NK-92 treated with Interleukin-12 subunit alpha and Interleukin-12 subunit beta, amount 100 ng/mL, for 24 hours (cell line): ENCODE results near the gene FAM131B.
A peak's percentile ranks its signal among the peaks of the same experiment; 100 is the strongest.

Source experiments
- DNase-seq: peaks from one replicate; lab custom pipeline; 2025; lab: John Stamatoyannopoulos, UW

Gene FAM131B

DNA sequence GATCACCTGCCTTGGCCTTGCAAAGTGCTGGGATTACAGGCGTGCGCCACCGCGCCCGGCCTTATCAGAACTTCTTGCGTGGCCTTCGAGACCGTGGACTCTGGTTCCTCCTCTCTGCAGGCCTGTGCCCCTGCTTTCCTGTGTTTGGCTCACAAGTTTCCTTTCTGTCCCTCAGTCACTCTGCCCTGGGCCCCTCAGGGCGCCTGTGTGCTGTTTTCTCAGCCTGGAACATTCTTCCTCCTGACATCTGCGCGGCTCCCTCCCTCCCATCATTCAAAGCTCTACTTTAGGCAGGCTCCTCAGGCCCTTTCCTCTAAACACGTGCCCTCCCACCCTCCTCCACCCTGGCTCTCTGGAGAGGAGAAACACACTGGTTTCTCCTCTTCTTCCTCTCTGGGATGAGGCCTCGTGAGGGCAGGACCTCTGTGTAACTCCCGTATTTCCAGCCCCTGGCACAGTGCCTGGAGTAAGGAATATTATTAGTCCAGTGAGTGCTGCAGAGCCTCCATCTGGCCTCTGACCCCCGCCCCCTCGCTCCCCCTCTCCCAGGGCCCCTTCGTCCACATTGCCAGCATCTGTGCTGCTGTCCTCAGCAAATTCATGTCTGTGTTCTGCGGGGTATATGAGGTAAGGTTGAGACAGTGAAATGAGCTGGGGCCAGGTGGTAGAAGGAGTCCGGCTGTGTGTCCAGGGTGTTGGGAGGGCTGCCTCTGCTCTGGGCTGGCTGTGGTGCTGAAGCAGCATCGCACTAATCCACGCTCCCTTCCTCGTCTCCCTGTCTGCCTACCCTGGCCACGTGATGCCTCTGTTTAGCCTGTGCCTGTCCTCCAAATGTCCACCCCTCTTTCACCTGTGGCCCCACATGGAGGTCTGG lies 39.5 kb downstream of the FAM131B start:
- DNase-seq = no peak

DNA sequence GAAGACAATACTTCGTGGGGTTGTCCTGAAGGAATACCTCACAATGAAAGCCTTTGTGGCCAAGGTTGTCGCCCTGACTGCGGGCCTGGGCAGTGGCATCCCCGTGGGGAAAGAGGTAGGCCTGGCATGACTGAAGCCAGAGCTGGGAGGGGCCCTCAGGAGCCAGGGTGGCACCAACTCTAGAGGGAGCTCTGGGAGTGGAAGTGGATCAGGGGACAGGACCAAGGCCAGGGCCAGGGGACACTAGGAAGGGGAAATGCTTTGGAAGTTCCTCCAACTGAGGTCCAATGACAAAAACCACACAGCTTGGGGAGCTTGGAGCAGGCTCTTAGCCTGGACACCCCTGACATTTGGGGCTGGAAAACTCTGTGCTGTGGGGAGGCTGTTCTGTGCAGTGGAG lies 40.8 kb downstream of the FAM131B start:
- no peak for DNase-seq

DNA sequence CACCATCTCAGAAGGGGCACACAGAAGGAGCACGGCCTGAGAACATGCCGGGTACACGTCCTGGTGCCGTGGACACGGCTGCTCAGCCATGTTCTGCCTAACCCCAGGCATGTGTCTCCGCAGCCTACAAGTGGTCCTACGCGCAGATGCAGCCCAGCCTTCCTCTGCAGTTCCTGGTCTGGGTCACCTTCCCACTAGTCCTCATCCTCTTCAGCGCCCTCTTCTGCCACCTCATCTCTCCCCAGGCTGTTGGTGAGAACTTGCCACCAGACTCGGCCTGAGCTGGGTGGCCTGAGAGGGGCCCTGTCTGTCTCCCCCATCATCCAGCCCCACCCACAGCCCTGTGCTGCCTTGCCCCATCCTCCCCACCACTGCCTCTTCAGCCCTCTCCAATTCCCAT lies 41.3 kb downstream of the FAM131B start:
- no peak for DNase-seq

DNA sequence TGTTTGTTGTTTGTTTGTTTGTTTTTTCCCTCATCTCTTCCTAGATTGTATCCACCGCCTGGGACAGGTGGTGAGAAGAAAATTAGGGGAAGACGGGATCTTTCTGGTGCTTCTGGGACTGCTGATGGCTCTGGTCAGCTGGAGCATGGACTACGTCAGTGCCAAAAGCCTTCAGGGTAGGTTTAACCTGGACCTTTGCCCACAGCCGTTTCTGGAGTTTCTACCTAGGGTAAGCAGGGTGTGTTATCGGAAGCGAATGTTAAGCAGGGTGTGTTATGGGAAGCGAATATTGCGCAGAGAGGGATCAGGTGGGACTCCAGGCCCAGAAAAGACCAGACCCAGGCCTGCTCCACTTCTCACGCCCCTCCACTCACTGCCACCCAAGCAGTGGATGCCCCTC lies 41.9 kb downstream of the FAM131B start:
- DNase-seq = no peak

DNA sequence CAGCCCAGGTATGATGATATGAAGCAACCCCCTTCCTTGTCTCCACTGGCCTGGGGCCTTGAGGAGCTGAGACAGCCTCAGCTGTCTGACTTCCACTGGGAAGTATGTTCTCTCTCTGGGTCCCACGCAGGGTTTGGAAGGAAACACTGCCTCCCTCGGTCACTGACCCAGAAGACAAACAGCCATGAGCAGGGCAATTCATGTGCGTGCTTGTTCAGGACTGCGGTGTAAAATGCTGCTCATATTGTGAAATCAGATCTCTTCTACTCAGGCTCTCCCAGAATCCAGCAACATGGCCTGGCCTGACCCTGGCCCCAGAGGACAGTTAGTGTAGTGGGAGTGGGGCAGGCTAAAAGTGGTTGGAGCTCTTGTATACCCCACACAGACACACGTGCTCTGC lies 43.9 kb downstream of the FAM131B start:
- no peak for DNase-seq

DNA sequence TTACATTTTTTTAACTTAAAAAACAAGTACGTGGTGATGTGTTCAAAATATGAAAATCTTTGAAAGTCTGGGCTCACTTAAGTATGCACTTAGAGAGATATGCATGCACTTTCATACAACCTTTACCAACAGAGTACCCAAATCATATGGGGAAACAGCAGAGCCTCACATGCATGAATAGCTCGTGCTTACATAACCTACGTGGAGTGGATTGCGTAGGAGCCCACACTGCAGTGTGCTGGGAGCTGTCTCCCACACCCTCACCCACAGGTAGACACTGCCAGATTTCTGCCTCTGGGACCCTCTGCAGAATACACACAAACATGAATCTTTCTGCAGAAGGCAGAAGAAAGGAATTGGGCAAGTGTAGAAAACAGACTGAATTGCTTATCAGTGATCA lies 46.0 kb downstream of the FAM131B start:
- no peak for DNase-seq

DNA sequence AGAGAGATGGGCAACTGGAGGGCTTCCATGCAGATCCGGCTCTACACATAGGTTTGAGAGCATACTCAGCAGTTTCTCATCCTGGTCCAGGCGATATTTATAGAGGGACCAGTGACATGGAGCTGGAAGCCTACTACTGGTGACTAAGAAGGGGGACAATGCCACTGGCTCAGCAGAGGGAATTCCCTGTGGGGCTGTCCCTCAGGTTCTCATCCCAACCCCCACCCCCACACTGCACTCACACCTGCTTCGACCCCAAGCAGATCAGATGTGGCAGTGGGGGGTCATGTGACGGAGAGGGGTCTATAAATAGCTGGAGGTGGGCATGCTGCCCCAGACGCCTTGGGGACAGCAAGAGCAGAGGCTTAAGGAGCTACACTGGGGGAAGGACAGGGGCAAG lies 46.7 kb downstream of the FAM131B start, which contains the start of gene CLCN1:
CLCN1 (plus strand) TSS at position 336 of the 400 bp plus-strand sequence. CDS start 102 bp downstream, outside the sequence.
- no peak for DNase-seq

DNA sequence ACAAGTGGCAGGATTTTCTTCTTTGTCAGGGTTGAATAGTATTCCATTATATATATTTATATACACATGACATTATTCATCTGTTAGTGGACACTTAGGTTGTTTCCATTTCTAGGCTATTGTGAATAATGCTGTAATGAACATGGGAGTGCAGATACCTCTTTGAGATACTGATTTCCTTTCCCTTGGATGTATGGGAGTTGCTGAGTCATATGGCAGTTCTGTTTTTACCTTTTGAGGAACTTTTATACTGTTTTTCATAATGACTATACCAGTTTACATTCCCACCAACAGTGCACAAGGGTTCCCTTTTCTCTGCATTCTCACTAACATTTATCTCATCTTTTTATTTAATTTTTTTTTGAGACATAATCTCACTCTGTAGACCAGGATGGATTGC lies 48.4 kb downstream of the FAM131B start:
- no peak for DNase-seq

DNA sequence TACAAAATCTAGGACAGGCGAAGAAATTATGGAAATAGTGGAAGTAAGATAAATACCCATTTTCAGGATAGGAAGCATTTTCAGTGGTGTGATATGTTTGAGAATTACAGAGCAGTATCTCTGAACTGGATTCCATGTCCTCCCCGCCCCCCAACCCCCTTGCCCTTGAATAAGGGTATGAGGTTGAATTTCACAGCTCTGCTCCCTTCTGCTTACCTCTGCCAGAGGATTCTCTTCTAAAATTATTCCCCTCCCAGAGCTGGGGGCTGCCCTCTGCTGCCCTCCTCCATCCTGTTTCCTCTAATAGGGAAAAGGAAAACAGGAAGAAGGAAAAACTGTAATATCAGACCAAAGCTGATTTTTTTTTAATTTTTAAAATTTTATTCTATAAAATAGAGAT lies 53.9 kb downstream of the FAM131B start:
- no peak for DNase-seq

DNA sequence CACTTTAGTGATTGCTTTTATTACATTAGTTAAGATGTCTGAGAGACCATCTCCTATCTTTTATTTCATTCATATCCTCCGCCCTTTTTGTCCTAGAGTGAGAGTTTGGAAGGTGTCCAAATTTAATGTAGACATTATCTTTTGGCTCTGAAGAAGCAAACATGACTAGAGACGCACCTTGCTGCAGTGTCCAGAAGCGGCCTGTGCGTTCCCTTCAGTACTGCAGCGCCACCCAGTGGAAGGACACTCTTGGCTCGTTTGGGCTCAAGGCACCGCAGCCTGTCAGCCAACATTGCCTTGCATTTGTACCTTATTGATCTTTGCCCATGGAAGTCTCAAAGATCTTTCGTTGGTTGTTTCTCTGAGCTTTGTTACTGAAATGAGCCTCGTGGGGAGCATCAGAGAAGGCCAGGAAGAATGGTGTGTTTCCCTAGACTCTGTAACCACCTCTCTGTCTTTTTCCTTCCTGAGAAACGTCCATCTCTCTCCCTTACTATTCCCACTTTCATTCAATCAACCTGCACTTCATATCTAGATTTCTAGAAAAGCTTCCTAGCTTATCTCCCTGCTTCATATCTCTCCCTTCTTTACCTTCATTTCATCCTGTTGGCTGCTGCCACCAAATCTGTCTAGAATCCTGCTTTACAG lies 57.0 kb downstream of the FAM131B start:
- peak; percentile 11 for DNase-seq

DNA sequence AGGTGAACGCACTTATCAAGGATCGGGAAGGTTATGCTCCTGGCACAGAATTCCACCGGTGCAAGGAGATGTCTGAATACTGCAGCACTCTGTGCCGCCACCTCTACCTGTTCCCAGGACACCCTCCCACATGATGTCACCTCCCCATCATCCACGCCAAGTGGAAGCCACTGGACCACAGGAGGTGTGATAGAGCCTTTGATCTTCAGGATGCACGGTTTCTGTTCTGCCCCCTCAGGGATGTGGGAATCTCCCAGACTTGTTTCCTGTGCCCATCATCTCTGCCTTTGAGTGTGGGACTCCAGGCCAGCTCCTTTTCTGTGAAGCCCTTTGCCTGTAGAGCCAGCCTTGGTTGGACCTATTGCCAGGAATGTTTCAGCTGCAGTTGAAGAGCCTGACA lies 57.6 kb downstream of the FAM131B start:
- DNase-seq = no peak

DNA sequence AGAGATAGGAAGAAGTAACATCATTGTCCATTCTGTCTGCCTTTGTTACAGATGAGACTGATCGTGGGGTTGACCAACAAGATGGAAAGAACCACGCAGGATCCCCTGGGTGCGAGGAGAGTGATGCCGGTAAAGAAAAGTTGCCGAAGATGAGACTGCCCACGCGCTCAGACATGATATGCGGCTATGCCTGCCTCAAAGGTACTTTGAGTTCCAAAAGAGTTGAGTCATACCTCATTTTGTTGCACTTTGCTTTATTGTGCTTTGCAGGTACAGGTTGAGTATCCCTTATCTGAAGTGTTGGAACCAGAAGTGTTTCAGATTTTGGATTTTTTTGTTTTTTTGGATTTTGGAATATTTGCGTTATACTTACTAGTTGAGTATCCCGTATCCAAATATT lies 58.8 kb downstream of the FAM131B start:
- no peak for DNase-seq
